GM19351 (cell line): ENCODE data around the gene TPI1.

Source experiments
- ATAC-seq: cut with Tn5 transposase; IDR thresholded peaks from one replicate; pipeline ENCODE4 v1.9.1; 2021; ENCODE audit warnings: mild to moderate bottlenecking, moderate library complexity; ENCODE audit not compliant: unreplicated experiment

The TPI1 gene

GRCh38 chr12:6914947-6915788 is 47.8 kb downstream of the TPI1 start:
- no peak for ATAC-seq

- no peak for ATAC-seq
These were observed 48.5 kb downstream of the TPI1 start for GRCh38 chr12:6915789-6916285.

- ATAC-seq = no peak
These were observed 49.3 kb downstream of the TPI1 start for GRCh38 chr12:6916426-6917200.

- ATAC-seq = no peak
These were observed 50.3 kb downstream of the TPI1 start for GRCh38 chr12:6917491-6918231.

GRCh38 chr12:6919588-6919987 is 52.3 kb downstream of the TPI1 start:
- ATAC-seq = no peak
